C4-2B (cell line): ENCODE measurements around the gene ZBTB21.

Experiments
- CTCF ChIP-seq: fragments of 450-650 bp; conservative IDR thresholded peaks from 2 replicates; pipeline ENCODE4 v1.5.1; 2017; ENCODE audit warnings: mild to moderate bottlenecking
- ZFX ChIP-seq: fragments of 450-650 bp; IDR thresholded peaks from 2 replicates; pipeline ENCODE4 v1.6.1; 2017

GRCh38 chr21:42026082-42026435 lies 15.9 kb upstream of the ZBTB21 start:
- TF ChIP-seq CTCF (no peak), ZFX (no peak)
